DMS153 (cell line): ENCODE data around the gene TNRC6B.
"Not testable (repeated sequence)": the region's sequence is repeated elsewhere in the genome, so short reads cannot be mapped to it uniquely, and the experiment has no call there.

Experiments
- DNase-seq: peaks from one replicate; lab custom pipeline; 2025; lab: John Stamatoyannopoulos, UW

TNRC6B gene, protein sequence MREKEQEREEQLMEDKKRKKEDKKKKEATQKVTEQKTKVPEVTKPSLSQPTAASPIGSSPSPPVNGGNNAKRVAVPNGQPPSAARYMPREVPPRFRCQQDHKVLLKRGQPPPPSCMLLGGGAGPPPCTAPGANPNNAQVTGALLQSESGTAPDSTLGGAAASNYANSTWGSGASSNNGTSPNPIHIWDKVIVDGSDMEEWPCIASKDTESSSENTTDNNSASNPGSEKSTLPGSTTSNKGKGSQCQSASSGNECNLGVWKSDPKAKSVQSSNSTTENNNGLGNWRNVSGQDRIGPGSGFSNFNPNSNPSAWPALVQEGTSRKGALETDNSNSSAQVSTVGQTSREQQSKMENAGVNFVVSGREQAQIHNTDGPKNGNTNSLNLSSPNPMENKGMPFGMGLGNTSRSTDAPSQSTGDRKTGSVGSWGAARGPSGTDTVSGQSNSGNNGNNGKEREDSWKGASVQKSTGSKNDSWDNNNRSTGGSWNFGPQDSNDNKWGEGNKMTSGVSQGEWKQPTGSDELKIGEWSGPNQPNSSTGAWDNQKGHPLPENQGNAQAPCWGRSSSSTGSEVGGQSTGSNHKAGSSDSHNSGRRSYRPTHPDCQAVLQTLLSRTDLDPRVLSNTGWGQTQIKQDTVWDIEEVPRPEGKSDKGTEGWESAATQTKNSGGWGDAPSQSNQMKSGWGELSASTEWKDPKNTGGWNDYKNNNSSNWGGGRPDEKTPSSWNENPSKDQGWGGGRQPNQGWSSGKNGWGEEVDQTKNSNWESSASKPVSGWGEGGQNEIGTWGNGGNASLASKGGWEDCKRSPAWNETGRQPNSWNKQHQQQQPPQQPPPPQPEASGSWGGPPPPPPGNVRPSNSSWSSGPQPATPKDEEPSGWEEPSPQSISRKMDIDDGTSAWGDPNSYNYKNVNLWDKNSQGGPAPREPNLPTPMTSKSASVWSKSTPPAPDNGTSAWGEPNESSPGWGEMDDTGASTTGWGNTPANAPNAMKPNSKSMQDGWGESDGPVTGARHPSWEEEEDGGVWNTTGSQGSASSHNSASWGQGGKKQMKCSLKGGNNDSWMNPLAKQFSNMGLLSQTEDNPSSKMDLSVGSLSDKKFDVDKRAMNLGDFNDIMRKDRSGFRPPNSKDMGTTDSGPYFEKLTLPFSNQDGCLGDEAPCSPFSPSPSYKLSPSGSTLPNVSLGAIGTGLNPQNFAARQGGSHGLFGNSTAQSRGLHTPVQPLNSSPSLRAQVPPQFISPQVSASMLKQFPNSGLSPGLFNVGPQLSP (N-terminal part only)

GRCh38 chr22:40177738-40178416 is at the start of gene TNRC6B:
TNRC6B (plus strand) TSS chr22:40177925; CDS start chr22:40178136, 211 bp downstream.
- DNase-seq, result peak; percentile 98

DNA sequence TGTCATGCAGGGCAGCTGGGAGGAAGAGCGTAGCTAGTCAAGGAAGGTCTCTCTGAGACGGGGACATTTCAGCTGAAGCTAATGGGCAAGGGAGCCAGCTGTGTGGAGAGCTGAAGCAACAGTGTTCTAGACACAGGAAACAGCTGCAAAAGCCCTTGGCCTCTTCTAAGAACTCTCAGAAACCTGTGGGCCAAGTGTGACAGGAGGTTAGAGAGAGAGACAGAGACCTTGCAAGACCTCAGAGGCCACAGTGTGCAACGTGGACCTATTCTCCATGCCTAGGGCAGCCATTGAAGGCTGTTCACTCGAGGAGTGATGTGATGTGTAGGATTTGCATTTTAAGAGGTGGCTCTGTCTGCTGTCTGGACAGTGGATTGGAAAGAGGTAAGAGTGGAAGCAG is 48.7 kb upstream of the TNRC6B start:
- DNase-seq, result no peak

GRCh38 chr22:40137132-40137531 is 40.6 kb upstream of the TNRC6B start:
- DNase-seq, result no peak

DNA sequence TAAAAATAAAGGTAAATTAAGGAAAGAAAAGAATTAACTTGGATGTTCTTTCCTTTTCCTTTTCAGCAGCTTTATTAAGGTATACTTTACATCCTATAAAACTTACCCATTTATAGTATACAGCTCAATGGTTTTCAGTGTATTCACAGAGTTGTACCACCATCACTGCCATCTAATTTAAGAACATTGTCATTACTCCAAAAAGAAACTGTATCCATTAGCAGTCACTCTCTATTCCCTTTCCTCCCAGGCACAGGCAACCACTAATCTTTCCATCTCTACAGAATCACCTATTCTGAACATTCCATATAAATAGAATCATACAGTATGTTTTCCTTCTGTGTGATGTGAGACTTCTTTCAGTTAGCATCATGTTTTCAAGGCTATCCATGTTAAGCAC is 38.9 kb upstream of the TNRC6B start:
- DNase-seq, result no peak

GRCh38 chr22:40147388-40148176 is 30.1 kb upstream of the TNRC6B start:
- DNase-seq, result no peak

GRCh38 chr22:40153192-40153591 is 24.5 kb upstream of the TNRC6B start:
- no peak for DNase-seq

DNA sequence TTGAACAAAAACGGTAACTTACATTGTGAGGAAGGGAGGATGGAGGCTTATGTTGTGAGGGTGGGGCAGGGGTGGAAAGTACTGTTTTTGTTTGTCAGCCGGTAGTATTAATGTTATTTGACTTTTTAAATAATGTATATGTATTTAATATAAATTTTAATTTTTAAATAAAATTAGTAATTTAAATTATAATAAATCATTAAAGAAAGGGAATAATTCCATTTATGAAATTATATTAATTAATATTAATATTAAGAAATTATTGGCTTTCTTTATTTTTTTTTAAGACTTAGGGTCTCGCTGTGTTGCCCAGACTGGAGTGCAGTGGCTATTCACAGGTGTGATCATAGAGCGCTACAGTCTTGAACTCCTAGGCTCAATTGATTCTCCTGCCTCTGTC is 24.0 kb upstream of the TNRC6B start:
- no peak for DNase-seq

GRCh38 chr22:40156001-40156516 is 21.7 kb upstream of the TNRC6B start:
- DNase-seq, result peak; percentile 97

DNA sequence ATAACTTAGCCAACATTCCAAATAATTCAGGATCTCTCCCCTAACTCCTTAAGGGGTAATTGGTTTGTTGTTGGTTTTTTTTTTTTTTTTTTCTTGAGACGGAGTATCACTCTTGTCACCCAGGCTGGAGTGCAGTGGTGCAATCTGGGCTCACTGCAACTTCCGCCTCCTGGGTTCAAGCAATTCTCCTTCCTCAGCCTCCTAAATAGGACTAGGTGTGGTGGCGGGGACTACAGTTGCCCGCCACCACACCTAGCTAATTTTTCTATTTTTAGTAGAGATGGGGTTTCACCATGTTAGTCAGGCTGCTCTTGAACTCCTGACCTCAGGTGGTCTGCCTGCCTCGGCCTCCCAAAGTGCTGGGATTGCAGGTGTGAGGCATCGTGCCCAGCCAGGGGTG is 21.0 kb upstream of the TNRC6B start:
- DNase-seq, result not testable (repeated sequence)

DNA sequence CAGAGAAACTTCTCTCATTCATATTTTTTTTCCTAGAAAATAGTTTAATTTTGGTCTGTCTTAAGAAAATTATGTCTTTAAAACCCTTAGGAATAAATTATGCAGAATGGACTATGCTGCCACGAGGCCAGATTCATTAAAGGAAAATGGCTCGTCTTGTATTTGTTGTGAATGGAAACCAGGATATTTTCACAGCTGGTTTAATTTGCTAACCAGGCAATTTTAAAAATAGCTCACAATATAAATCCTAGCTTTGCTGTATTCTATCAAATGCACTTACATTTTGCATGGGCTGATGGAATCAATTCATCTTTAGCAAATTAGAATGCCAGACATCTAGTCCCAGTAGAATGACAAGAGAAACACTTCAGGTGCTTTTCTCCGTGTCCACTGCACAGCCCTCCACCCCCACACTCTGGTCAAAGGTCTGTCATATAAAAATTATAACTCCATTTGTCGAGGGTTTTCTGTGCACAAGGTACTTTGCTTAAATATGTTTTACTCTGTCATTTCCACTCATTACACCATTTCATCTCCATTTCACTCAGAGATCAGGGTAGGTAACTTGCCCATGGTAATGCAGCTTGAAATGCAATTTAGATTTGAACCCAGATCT is 20.3 kb upstream of the TNRC6B start:
- no peak for DNase-seq

DNA sequence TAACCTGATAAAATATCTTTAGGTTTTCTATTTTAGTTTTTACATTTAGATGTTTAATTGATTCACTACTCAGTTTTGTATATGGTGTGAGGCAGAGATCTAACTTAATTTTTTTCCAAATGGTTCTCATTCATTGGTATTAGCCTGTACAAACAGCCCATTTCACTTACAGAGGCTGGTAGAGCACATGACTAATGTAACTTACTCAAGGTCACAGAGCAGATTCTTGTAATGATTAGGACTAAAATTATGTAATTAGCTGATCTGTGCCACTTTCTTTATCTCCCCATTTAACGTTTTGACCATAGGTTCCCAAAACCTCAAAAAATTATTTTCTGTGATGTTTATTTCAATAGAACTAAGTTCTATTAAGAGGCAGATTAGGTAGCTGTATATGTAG is 16.5 kb upstream of the TNRC6B start:
- no peak for DNase-seq

DNA sequence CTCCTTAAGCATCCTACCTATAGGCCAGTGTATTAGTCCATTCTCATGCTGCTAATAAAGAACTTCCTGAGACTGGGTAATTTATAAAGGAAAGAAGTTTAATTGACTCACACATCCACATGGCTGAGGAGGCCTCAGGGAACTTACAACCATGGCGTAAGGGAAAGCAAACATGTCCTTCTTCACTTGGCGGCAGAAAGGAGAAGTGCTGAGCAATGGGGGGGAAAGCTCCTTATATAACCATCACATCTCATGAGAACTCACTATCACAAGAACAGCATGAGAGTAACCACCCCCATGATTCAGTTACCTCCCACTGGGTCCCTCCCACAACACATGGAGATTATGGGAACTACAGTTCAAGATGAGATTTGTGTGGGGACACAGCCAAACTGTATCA is 12.2 kb upstream of the TNRC6B start:
- not testable (repeated sequence) for DNase-seq

DNA sequence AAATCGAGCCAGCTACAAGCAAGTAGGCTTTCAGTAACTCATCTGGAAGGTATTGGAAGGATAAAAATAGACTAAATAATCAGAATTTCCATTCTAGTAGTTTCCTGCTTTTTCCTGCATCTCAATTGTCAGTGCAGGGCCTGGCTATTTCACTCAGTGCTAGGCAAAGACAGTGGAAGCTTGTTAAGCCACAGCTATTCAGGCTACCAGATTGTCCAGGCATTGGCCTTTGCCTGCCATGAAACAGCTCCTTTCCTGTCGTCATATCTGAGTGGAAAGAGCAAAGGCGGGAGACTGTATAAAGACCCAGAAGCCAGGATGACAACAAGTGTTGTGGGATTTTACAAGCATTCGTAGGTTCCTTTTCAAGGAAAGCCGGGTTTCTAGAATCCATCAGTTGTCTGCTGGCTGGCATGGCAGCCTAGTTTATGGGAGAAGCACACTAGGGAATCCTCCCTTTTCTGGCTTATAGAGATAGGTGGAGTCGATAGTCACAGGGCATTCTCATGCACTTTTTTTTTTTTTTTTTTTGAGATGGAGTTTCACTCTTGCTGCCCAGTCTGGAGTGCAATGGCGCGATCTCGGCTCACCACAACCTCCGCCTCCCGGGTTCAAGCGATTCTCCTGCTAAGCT is 2.0 kb upstream of the TNRC6B start:
- DNase-seq, result no peak

DNA sequence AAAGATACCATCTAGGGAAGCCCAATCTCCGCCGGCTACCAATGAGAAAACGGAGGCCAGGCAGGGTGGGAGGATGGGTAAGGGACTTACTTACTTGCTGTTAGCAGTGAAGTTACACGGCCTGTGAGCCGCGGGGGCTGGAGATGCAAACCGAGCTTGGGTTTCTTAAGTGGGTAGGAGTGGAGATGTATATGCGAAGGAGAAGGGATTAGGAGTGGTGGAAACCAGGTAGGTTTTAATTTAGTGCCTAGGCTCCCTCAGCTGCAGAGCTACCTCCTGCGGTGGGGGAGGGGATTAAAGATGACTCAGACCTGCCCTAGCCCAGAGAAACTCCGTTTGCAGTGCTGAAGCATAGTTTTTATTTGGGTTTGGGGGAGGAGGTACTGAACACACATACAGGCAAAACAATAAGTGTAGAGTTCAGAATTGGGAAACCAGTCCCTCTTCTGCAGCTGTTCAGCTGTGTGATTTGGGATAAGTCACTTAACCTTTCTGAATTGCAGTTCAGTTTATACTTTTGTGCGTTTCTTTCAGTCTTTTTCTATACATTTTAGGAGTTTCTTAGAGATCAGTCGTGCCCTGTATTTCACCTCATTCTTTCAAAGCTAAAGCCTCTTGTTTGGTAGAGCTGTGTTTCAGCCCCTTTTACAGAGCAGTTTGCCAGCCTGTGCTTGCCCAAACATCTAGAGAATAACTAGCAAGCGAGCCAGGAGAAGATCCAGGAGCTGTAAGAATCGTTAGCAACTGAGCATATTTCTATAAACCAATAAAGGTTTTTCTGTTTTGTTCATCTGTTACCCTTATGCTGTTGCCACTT is 596 bp upstream of the TNRC6B start:
- DNase-seq, result no peak

- DNase-seq, result no peak
Observed at GRCh38 chr22:40178417-40179409, 988 bp downstream of the TNRC6B start.

DNA sequence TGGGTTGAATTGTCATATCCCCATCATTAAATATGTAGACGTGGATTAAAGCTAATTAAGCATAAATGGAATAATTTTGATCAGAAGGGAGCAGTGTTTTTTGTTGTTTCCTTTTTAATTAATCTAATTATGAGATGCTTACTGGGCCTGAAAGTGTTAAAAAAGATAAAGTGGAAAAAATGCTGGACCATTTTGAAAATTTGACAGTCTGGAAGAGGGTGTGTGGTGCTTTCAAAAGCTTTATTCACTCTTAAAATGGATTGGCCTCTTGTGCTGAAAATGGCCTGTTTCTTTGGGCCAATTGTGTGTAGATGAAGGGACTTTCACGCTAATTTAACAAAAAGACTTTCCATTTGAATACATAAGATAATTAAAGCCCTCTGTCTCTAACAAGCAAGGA is 1.8 kb downstream of the TNRC6B start:
- no peak for DNase-seq

- DNase-seq, result no peak
Observed at GRCh38 chr22:40180403-40180802, 2.7 kb downstream of the TNRC6B start.

GRCh38 chr22:40181323-40181722 is 3.6 kb downstream of the TNRC6B start:
- DNase-seq, result no peak
